Neuronal stem cell (in vitro differentiated cells): ENCODE data around the gene PAPPA2.

ENCODE experiments used
- DNase-seq: peaks from one replicate; pipeline ENCODE4 v3.0.0-alpha.2; 2013; ENCODE audit warnings: low spot score
- H2AFZ ChIP-seq: one replicate; pipeline ENCODE4 v1.6.1; 2013; ENCODE audit warnings: mild to moderate bottlenecking, low read length, inconsistent platforms
- H2AK5ac ChIP-seq: 2 replicates; pipeline ENCODE4 v1.6.1; 2013; ENCODE audit warnings: low read depth, mild to moderate bottlenecking, inconsistent platforms, low read length, moderate library complexity, mixed read lengths
- H2BK120ac ChIP-seq: 2 replicates; pipeline ENCODE4 v1.6.1; 2013; ENCODE audit warnings: low read depth, mild to moderate bottlenecking, inconsistent platforms, low read length, moderate library complexity, mixed read lengths
- H2BK12ac ChIP-seq: one replicate; pipeline ENCODE4 v1.6.1; 2013; ENCODE audit warnings: low read length, inconsistent platforms
- H2BK15ac ChIP-seq: 2 replicates; pipeline ENCODE4 v1.6.1; 2013; ENCODE audit warnings: mild to moderate bottlenecking, low read length, inconsistent platforms, mixed read lengths
- H2BK5ac ChIP-seq: one replicate; pipeline ENCODE4 v1.6.1; 2013; ENCODE audit warnings: inconsistent platforms, mild to moderate bottlenecking, low read length, moderate library complexity
- H3K14ac ChIP-seq: one replicate; pipeline ENCODE4 v1.6.1; 2013; ENCODE audit warnings: low read length, inconsistent platforms
- H3K18ac ChIP-seq: 2 replicates; pipeline ENCODE4 v1.6.1; 2013; ENCODE audit warnings: low read length, inconsistent platforms
- H3K23ac ChIP-seq: 2 replicates; pipeline ENCODE4 v1.6.1; 2013; ENCODE audit warnings: low read depth, mild to moderate bottlenecking, mixed read lengths, low read length, inconsistent platforms; ENCODE audit not compliant: poor library complexity
- H3K27ac ChIP-seq: replicated peaks from 3 replicates; pipeline ENCODE4 v1.5.1; 2013; ENCODE audit warnings: low read length, inconsistent platforms
- H3K27me3 ChIP-seq, 3 experiments: 2 replicates each; pipeline ENCODE4 v1.6.1; 2013; ENCODE audit warnings: low read length in 3 of 3, mild to moderate bottlenecking in 2 of 3, inconsistent platforms in 1 of 3, low read depth in 1 of 3, mixed read lengths in 1 of 3, moderate library complexity in 1 of 3; ENCODE audit not compliant: control insufficient read depth in 3 of 3, insufficient read depth in 3 of 3
- H3K36me3 ChIP-seq, 2 donors: replicated peaks in 1 of 2; 2 replicates each; pipeline ENCODE4 v1.6.1; 2013; ENCODE audit warnings: low read length in 2 of 2; ENCODE audit not compliant: control insufficient read depth in 2 of 2, insufficient read depth in 2 of 2
- H3K4ac ChIP-seq: 2 replicates; pipeline ENCODE4 v1.6.1; 2013; ENCODE audit warnings: inconsistent platforms, mild to moderate bottlenecking, low read length, moderate library complexity
- H3K4me1 ChIP-seq, 2 donors: 1 replicate in 1 of 2; 2 replicates in 1 of 2; pipeline ENCODE4 v1.6.1; 2013; ENCODE audit warnings: low read length in 2 of 2, low read depth in 1 of 2; ENCODE audit not compliant: control insufficient read depth in 2 of 2, insufficient read depth in 1 of 2
- H3K4me2 ChIP-seq: one replicate; pipeline ENCODE4 v1.6.1; 2013; ENCODE audit warnings: mild to moderate bottlenecking, low read length, inconsistent platforms; ENCODE audit not compliant: insufficient read depth, poor library complexity, severe bottlenecking
- H3K4me3 ChIP-seq, 2 donors: 2 replicates each; pipeline ENCODE4 v1.5.1; 2013; ENCODE audit warnings: low read length in 2 of 2, mild to moderate bottlenecking in 2 of 2, inconsistent platforms in 1 of 2, moderate library complexity in 1 of 2
- H3K79me1 ChIP-seq: one replicate; pipeline ENCODE4 v1.6.1; 2013; ENCODE audit warnings: low read depth, mild to moderate bottlenecking, inconsistent platforms, low read length, moderate library complexity
- H3K9ac ChIP-seq: one replicate; pipeline ENCODE4 v1.6.1; 2013; ENCODE audit warnings: mild to moderate bottlenecking, low read depth, low read length, inconsistent platforms; ENCODE audit not compliant: poor library complexity
- H3K9me3 ChIP-seq, 2 donors: replicated peaks in 1 of 2; 2 replicates each; pipeline versions ENCODE3 to v1.6.1; 2013; ENCODE audit warnings: low read length in 2 of 2, mild to moderate bottlenecking in 2 of 2, inconsistent platforms in 1 of 2, low read depth in 1 of 2, mixed read lengths in 1 of 2, moderate library complexity in 1 of 2; ENCODE audit not compliant: control insufficient read depth in 2 of 2, insufficient read depth in 1 of 2
- H4K8ac ChIP-seq: one replicate; pipeline ENCODE4 v1.6.1; 2013; ENCODE audit warnings: low read depth, mild to moderate bottlenecking, inconsistent platforms, low read length, moderate library complexity
- H4K91ac ChIP-seq: one replicate; pipeline ENCODE4 v1.6.1; 2013; ENCODE audit warnings: low read length, low read depth, mild to moderate bottlenecking, inconsistent platforms; ENCODE audit not compliant: poor library complexity
- WGBS, 2 donors: extraction: QIAGEN DNeasy Blood & Tissue Kit; methylation state at CpG; one replicate each; pipeline ENCODE4 v1.1.7; 2013; ENCODE audit warnings: missing lambda C conversion rate in 2 of 2, mixed read lengths in 1 of 2; ENCODE audit not compliant: insufficient read length in 2 of 2, insufficient replicate concordance in 1 of 2; ENCODE audit errors: extremely low coverage in 2 of 2; 5-methylcytosine and 5-hydroxymethylcytosine counted together

PAPPA2 gene

DNA sequence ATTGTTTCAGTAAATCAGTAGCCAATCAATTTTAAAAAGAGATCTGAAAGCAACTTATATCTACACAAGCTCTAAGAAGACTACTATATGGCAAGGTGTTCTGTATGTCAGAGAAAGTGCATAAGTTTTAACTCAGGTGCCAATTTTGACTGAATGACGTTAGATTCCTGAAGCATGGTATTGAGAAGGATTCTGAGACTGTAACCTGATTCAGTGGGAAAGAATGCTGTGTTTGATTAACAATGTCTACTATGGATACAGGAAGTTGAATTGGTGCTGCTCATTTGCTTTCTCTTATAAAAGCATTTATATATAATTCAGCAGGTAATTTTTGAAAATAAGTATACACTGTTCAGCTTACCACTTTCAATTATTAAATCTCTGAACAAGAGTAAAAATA is 156.3 kb downstream of the PAPPA2 start:
- Histone ChIP-seq H4K8ac (no peak overlapping the region), H2BK120ac (no peak overlapping the region), H3K9me3 (no peaks in the 10 kb centered on the region), H2BK15ac (no peak overlapping the region), H3K36me3 (no peaks in the 10 kb centered on the region), H2AK5ac (no peak overlapping the region), H2BK5ac (no peak overlapping the region), H2BK12ac (no peak overlapping the region), H4K91ac (no peak overlapping the region), H3K79me1 (no peaks in the 10 kb centered on the region), H3K4ac (no peak overlapping the region), H3K4me1 (no peaks in the 10 kb centered on the region), H3K27ac (no peak overlapping the region), H3K23ac (no peak overlapping the region), H3K27me3 (no peaks in the 10 kb centered on the region), H2AFZ (no peak overlapping the region), H3K4me2 (no peak overlapping the region), H3K14ac (no peak overlapping the region), H3K9ac (no peak overlapping the region), H3K18ac (no peak overlapping the region), H3K4me3 (no peak overlapping the region)
- WGBS, 2 donors = no CpG with 5 or more reads among the region's 1 CpG
- no peak for DNase-seq

DNA sequence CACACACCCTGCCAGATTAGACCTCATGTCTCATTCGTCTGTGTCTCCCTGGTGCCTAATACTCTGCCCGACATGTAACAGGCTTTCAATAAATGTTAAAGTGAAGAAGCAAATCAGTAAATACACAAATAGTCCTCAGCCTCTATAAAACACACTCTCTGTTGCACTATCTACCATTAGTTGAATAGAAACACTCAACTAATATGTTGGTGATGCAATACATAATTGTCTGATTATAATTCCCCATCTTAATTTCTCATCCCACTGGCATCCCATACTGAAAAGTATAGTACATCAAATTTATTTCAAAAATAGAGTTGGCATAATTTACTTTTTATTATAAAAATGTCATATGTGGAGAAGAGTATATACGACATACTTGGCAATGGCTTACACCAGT is 162.4 kb downstream of the PAPPA2 start:
- H3K9ac ChIP-seq = no peak overlapping the region

DNA sequence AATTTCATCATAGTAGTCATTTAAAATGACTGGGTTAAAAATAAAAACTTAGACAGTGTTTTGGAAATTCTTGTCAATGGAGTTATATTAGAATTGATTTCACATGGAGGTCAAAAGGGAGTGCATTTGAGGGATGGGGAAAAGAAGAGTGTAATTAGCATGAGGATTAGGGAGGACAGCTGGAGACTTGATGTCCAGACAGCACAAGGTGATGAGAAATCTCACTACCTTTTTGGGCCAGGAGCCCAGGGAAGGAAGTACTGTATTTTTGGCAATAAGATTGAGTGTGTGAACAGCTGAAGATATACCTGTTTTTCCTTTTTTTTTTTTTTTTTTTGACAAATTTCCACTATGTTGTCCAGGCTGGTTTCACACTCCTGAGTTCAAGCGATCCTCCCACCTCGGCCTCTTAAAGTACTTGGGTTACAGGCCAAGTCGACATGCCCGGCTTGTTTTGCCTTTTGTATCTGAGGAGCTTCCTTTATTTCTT is 163.6 kb downstream of the PAPPA2 start:
- WGBS, 2 donors = no CpG with 5 or more reads among the region's 4 CpGs
- Histone ChIP-seq H3K23ac (no peak overlapping the region), H2BK5ac (no peak overlapping the region)

More for the DNA sequence above, 162.4 kb downstream of the PAPPA2 start:
- no peaks in the 10 kb centered on the region for H3K4me1 ChIP-seq
- H3K36me3 ChIP-seq = no peaks in the 10 kb centered on the region
- no peak overlapping the region for H4K91ac ChIP-seq
- no peak overlapping the region for H2AK5ac ChIP-seq
- no peaks in the 10 kb centered on the region for H3K79me1 ChIP-seq
- H3K14ac ChIP-seq = no peak overlapping the region
- no peaks in the 10 kb centered on the region for H3K27me3 ChIP-seq
- H2BK15ac ChIP-seq = no peak overlapping the region
- DNase-seq = no peak
- H3K27ac ChIP-seq = no peak overlapping the region
- WGBS, 2 donors = no CpG with 5 or more reads among the region's 3 CpGs
- H2BK12ac ChIP-seq = no peak overlapping the region
- no peaks in the 10 kb centered on the region for H3K9me3 ChIP-seq
- H3K4me3 ChIP-seq = no peak overlapping the region
- H2BK5ac ChIP-seq = no peak overlapping the region
- H4K8ac ChIP-seq = no peak overlapping the region
- H3K4me2 ChIP-seq = no peak overlapping the region
- H3K23ac ChIP-seq = no peak overlapping the region
- H3K18ac ChIP-seq = no peak overlapping the region
- H2AFZ ChIP-seq = no peak overlapping the region
- no peak overlapping the region for H3K4ac ChIP-seq
- no peak overlapping the region for H2BK120ac ChIP-seq

DNA sequence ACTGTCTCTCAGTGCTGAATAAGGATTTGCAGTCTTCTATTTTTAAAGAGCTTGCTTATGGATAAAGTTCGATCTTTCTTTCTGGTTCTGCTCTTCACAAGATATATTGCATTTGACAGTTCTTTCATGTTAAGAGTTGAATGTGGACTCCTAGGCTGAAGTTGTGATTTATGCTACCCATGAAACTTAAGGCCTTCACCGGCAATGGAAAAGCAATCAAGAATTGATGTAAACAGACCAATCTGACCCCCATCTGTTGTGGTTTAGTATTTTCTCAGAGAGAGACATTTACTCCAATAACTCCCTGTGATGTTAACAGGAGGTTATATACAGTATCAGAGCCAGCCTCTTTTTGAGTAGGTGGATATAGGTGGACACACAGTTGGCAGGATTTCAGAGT is 165.8 kb downstream of the PAPPA2 start:
- no peak overlapping the region for H2BK120ac ChIP-seq
- no peaks in the 10 kb centered on the region for H3K9me3 ChIP-seq
- no peak overlapping the region for H3K4ac ChIP-seq
- H3K4me3 ChIP-seq = no peak overlapping the region
- no peaks in the 10 kb centered on the region for H3K27me3 ChIP-seq
- H3K4me1 ChIP-seq = no peaks in the 10 kb centered on the region
- H3K9ac ChIP-seq = no peak overlapping the region
- H4K91ac ChIP-seq = no peak overlapping the region
- no peak overlapping the region for H2AK5ac ChIP-seq
- H2BK5ac ChIP-seq = no peak overlapping the region
- H3K23ac ChIP-seq = no peak overlapping the region
- no peaks in the 10 kb centered on the region for H3K79me1 ChIP-seq
- no peak overlapping the region for H3K14ac ChIP-seq
- H4K8ac ChIP-seq = no peak overlapping the region
- H3K18ac ChIP-seq = no peak overlapping the region
- no peak overlapping the region for H2BK12ac ChIP-seq
- H3K27ac ChIP-seq = no peak overlapping the region
- no peaks in the 10 kb centered on the region for H3K36me3 ChIP-seq
- H3K4me2 ChIP-seq = no peak overlapping the region
- H2BK15ac ChIP-seq = no peak overlapping the region
- no peak overlapping the region for H2AFZ ChIP-seq
- no CpG with 5 or more reads among the region's 2 CpGs for WGBS, 2 donors
- no peak for DNase-seq

More for the DNA sequence above, 163.6 kb downstream of the PAPPA2 start:
- no peaks in the 10 kb centered on the region for H3K4me1 ChIP-seq
- no peak for DNase-seq
- H2AK5ac ChIP-seq = no peak overlapping the region
- H2AFZ ChIP-seq = no peak overlapping the region
- H3K18ac ChIP-seq = no peak overlapping the region
- no peak overlapping the region for H3K4me3 ChIP-seq
- no peaks in the 10 kb centered on the region for H3K9me3 ChIP-seq
- no peaks in the 10 kb centered on the region for H3K27me3 ChIP-seq
- no peak overlapping the region for H3K14ac ChIP-seq
- H4K8ac ChIP-seq = no peak overlapping the region
- no peak overlapping the region for H3K4ac ChIP-seq
- H2BK12ac ChIP-seq = no peak overlapping the region
- no peak overlapping the region for H2BK120ac ChIP-seq
- H2BK15ac ChIP-seq = no peak overlapping the region
- no peak overlapping the region for H3K9ac ChIP-seq
- no peaks in the 10 kb centered on the region for H3K36me3 ChIP-seq
- H3K79me1 ChIP-seq = no peaks in the 10 kb centered on the region
- no peak overlapping the region for H3K27ac ChIP-seq
- no peak overlapping the region for H3K4me2 ChIP-seq
- H4K91ac ChIP-seq = no peak overlapping the region
